ENCODE results near the gene ENOX1.

Gene ENOX1

GRCh38 chr13:43760257-43760656 is 26.5 kb downstream of the ENOX1 start:
- TF ChIP-seq CTCF (IDR thresholded peaks at IDR 0.05; ENCODE audit: control insufficient read depth, insufficient read depth, low read depth, low read length, missing control alignments) = no peak
- no peak for DNase-seq (ENCODE audit: low read depth)
- H3K4me3 ChIP-seq (ENCODE audit: control insufficient read depth, low read depth, low read length) = no peak overlapping the region

- no peak for DNase-seq (ENCODE audit: low read depth)
- TF ChIP-seq CTCF (IDR thresholded peaks at IDR 0.05; ENCODE audit: control insufficient read depth, insufficient read depth, low read depth, low read length, missing control alignments) = no peak
- no peak overlapping the region for H3K4me3 ChIP-seq (ENCODE audit: control insufficient read depth, low read depth, low read length)
Observed at GRCh38 chr13:43758834-43759233, 27.9 kb downstream of the ENOX1 start.

- DNase-seq (ENCODE audit: low read depth) = no peak
- no peak overlapping the region for H3K4me3 ChIP-seq (ENCODE audit: control insufficient read depth, low read depth, low read length)
- no peak for TF ChIP-seq CTCF (IDR thresholded peaks at IDR 0.05; ENCODE audit: control insufficient read depth, insufficient read depth, low read depth, low read length, missing control alignments)
Observed at GRCh38 chr13:43757266-43757665, 29.5 kb downstream of the ENOX1 start.

- no peak for DNase-seq (ENCODE audit: low read depth)
- no peak for TF ChIP-seq CTCF (IDR thresholded peaks at IDR 0.05; ENCODE audit: control insufficient read depth, insufficient read depth, low read depth, low read length, missing control alignments)
- no peak overlapping the region for H3K4me3 ChIP-seq (ENCODE audit: control insufficient read depth, low read depth, low read length)
Observed at GRCh38 chr13:43755844-43756243, 30.9 kb downstream of the ENOX1 start.

- H3K4me3 ChIP-seq (ENCODE audit: control insufficient read depth, low read depth, low read length) = no peak overlapping the region
- DNase-seq (ENCODE audit: low read depth) = no peak
- TF ChIP-seq CTCF (IDR thresholded peaks at IDR 0.05; ENCODE audit: control insufficient read depth, insufficient read depth, low read depth, low read length, missing control alignments) = no peak
Observed at GRCh38 chr13:43751624-43752023, 35.1 kb downstream of the ENOX1 start.

GRCh38 chr13:43749503-43749902 is 37.3 kb downstream of the ENOX1 start:
- no peak for TF ChIP-seq CTCF (IDR thresholded peaks at IDR 0.05; ENCODE audit: control insufficient read depth, insufficient read depth, low read depth, low read length, missing control alignments)
- no peak for DNase-seq (ENCODE audit: low read depth)
- H3K4me3 ChIP-seq (ENCODE audit: control insufficient read depth, low read depth, low read length) = no peak overlapping the region

Data from AG09309 (cell line).